Small intestine (tissue), 7 donors: ENCODE measurements around the gene TUT7. TPM values are rescaled to one million over a fixed set of nuclear protein-coding genes. Genes with fewer than 3 reads are reported as not detected.
"Not testable (repeated sequence)": the region's sequence is repeated elsewhere in the genome, so short reads cannot be mapped to it uniquely, and the experiment has no call there.

Experiments
- DNase-seq, 2 donors: peaks; one replicate each; pipeline versions ENCODE4 v3.0.0 to v3.0.0-alpha.2; 2013
- FAIRE-seq: peaks from 2 replicates; lab custom pipeline; 2012; peaks lifted over from hg19 to GRCh38; lab: Jason Lieb, UNC
- H3K27ac ChIP-seq, 3 donors: one replicate each; pipeline ENCODE4 v1.5.1; 2013; ENCODE audit warnings: low read length in 2 of 3, mild to moderate bottlenecking in 2 of 3, control low read depth in 1 of 3, inconsistent platforms in 1 of 3, low read depth in 1 of 3, moderate library complexity in 1 of 3
- H3K27me3 ChIP-seq, 3 donors: one replicate each; pipeline ENCODE4 v1.6.1; 2013; ENCODE audit warnings: low read length in 3 of 3, inconsistent platforms in 1 of 3; ENCODE audit not compliant: control insufficient read depth in 3 of 3, insufficient read depth in 3 of 3
- H3K36me3 ChIP-seq, 3 donors: one replicate each; pipeline ENCODE4 v1.6.1; 2013; ENCODE audit warnings: low read length in 3 of 3, inconsistent platforms in 1 of 3, low read depth in 1 of 3, mild to moderate bottlenecking in 1 of 3, moderate library complexity in 1 of 3; ENCODE audit not compliant: control insufficient read depth in 3 of 3, insufficient read depth in 2 of 3
- H3K4me1 ChIP-seq, 3 donors: one replicate each; pipeline ENCODE4 v1.6.1; 2013; ENCODE audit warnings: low read length in 2 of 3, inconsistent platforms in 1 of 3, low read depth in 1 of 3, mild to moderate bottlenecking in 1 of 3, moderate library complexity in 1 of 3; ENCODE audit not compliant: control insufficient read depth in 3 of 3, insufficient read depth in 2 of 3
- H3K4me3 ChIP-seq, 3 donors: one replicate each; pipeline ENCODE4 v1.5.1; 2013; ENCODE audit warnings: low read length in 3 of 3, control low read depth in 1 of 3, inconsistent platforms in 1 of 3, low read depth in 1 of 3, mild to moderate bottlenecking in 1 of 3, moderate library complexity in 1 of 3
- H3K9me3 ChIP-seq, 2 donors: one replicate each; pipeline ENCODE4 v1.6.1; 2013; ENCODE audit warnings: low read depth in 1 of 2, low read length in 1 of 2; ENCODE audit not compliant: control insufficient read depth in 2 of 2, insufficient read depth in 1 of 2
- WGBS, 3 donors: extraction: QIAGEN DNeasy Blood & Tissue Kit; methylation state at CpG; one replicate each; pipeline ENCODE4 v1.1.7; 2013; 5-methylcytosine and 5-hydroxymethylcytosine counted together
- polyA plus RNA-seq, 4 donors: library from polyadenylated mRNA; stranded (reverse) in 3 of 4; unstranded in 1 of 4; fragments of 200-250 nt in 3 of 4; fragments of 120-200 nt in 1 of 4; gene quantifications; one replicate each; pipeline versions ENCODE4 v1.2.1 to v1.2.3, GENCODE V29; 2013
- donor health status: healthy with polysubstance abuse.
- donor health status: control.
- donor health status: control.
- donor health status: Bipolar disorder and iron deficiency.
- donor health status: healthy.

TUT7 gene
- polyA plus RNA-seq, 4 donors = 11.1 to 28.6 (median 22.0) TPM

- not testable (repeated sequence) for H3K4me3 ChIP-seq, FAIRE-seq, DNase-seq, H3K27me3 ChIP-seq, H3K27ac ChIP-seq, H3K9me3 ChIP-seq, H3K4me1 ChIP-seq
- H3K36me3 ChIP-seq = peaks cover 10 to 38% (median 13%) of the 10 kb centered on the region in 3 donors
- 88 to 100% (median 97%) methylated on average over 1 to 2 of the region's 2 CpGs for WGBS, 3 donors
Observed at GRCh38 chr9:86312959-86313358, 41.3 kb downstream of the TUT7 start.

GRCh38 chr9:86308687-86309086, 45.5 kb downstream of the TUT7 start:
- 86 to 94% (median 88%) methylated on average over 1 of the region's 1 CpG for WGBS, 3 donors
- Histone ChIP-seq H3K36me3 (peaks cover 0 to 32% (median 24%) of the 10 kb centered on the region in 3 donors), H3K27me3 (no peaks in the 10 kb centered on the region), H3K4me1 (no peaks in the 10 kb centered on the region), H3K27ac (no peak overlapping the region), H3K9me3 (no peaks in the 10 kb centered on the region), H3K4me3 (no peak overlapping the region)
- DNase-seq = no peak
- no peak for FAIRE-seq

GRCh38 chr9:86304236-86304730, 49.9 kb downstream of the TUT7 start:
- no peak for DNase-seq
- H3K27ac ChIP-seq = no peak overlapping the region
- H3K4me3 ChIP-seq = no peak overlapping the region
- H3K36me3 ChIP-seq = peaks cover 6 to 38% (median 36%) of the 10 kb centered on the region in 3 donors
- no peaks in the 10 kb centered on the region for H3K4me1 ChIP-seq
- no peaks in the 10 kb centered on the region for H3K9me3 ChIP-seq
- 58 to 72% (median 67%) methylated on average over 3 of the region's 3 CpGs for WGBS, 3 donors
- no peak for FAIRE-seq
- H3K27me3 ChIP-seq = no peaks in the 10 kb centered on the region

GRCh38 chr9:86303316-86303975, 50.8 kb downstream of the TUT7 start:
- no peak for DNase-seq
- Histone ChIP-seq H3K27me3 (no peaks in the 10 kb centered on the region), H3K4me3 (no peak overlapping the region), H3K36me3 (peaks cover 6 to 44% (median 40%) of the 10 kb centered on the region in 3 donors), H3K9me3 (no peaks in the 10 kb centered on the region), H3K27ac (no peak overlapping the region), H3K4me1 (no peaks in the 10 kb centered on the region)
- FAIRE-seq = no peak
- WGBS, 3 donors = 72 to 82% (median 77%) methylated on average over 4 of the region's 4 CpGs

GRCh38 chr9:86301686-86302085, 52.5 kb downstream of the TUT7 start:
- H3K4me1 ChIP-seq = no peaks in the 10 kb centered on the region
- DNase-seq = no peak
- 24 to 53% (median 47%) methylated on average over 1 of the region's 1 CpG for WGBS, 3 donors
- H3K9me3 ChIP-seq = no peaks in the 10 kb centered on the region
- no peak overlapping the region for H3K27ac ChIP-seq
- no peak overlapping the region for H3K4me3 ChIP-seq
- H3K36me3 ChIP-seq = peaks cover 12 to 53% (median 32%) of the 10 kb centered on the region in 3 donors
- FAIRE-seq = no peak
- no peaks in the 10 kb centered on the region for H3K27me3 ChIP-seq

- no peak for DNase-seq
- Histone ChIP-seq H3K27me3 (no peaks in the 10 kb centered on the region), H3K36me3 (peaks cover 12 to 52% (median 27%) of the 10 kb centered on the region in 3 donors), H3K9me3 (no peaks in the 10 kb centered on the region), H3K4me1 (no peaks in the 10 kb centered on the region), H3K4me3 (no peak overlapping the region), H3K27ac (no peak overlapping the region)
- 88 to 99% (median 94%) methylated on average over 2 of the region's 2 CpGs for whole genome bisulfite sequencing, 3 donors
- no peak for FAIRE-seq
Observed at GRCh38 chr9:86300701-86301100, 53.5 kb downstream of the TUT7 start.

- Histone ChIP-seq H3K27ac (no peak overlapping the region), H3K27me3 (no peaks in the 10 kb centered on the region), H3K9me3 (no peaks in the 10 kb centered on the region), H3K4me1 (no peaks in the 10 kb centered on the region), H3K36me3 (peaks cover 15 to 46% (median 23%) of the 10 kb centered on the region in 3 donors), H3K4me3 (no peak overlapping the region)
- FAIRE-seq (no peak), DNase-seq (no peak)
- 85 to 93% (median 92%) methylated on average over 11 of the region's 11 CpGs for WGBS, 3 donors
Observed at GRCh38 chr9:86298873-86299272, 55.3 kb downstream of the TUT7 start.

GRCh38 chr9:86290341-86290740, 63.9 kb downstream of the TUT7 start:
- H3K4me1 ChIP-seq, H3K27me3 ChIP-seq, H3K36me3 ChIP-seq, H3K4me3 ChIP-seq, H3K27ac ChIP-seq, DNase-seq, H3K9me3 ChIP-seq, FAIRE-seq: not testable (repeated sequence)
- WGBS, 3 donors = 93 to 97% (median 95%) methylated on average over 6 of the region's 6 CpGs
